Measurements from ENCODE around the gene ADAT3. TPM values are rescaled to one million over a fixed set of nuclear protein-coding genes. Genes with fewer than 3 reads are reported as not detected.

ADAT3 gene
- total RNA-seq, 2 experiments from 2014 or later: 7.9 to 16.4 TPM

GRCh38 chr19:1871630-1872029 is 33.6 kb upstream of the ADAT3 start:
- H2AFZ ChIP-seq (ENCODE audit: low read length): no peak overlapping the region
- intact Hi-C loops (cut with micrococcal nuclease; ENCODE audit: unreplicated experiment): no loop called here
- POLR2A ChIA-PET: no interaction called here
- CTCF ChIA-PET (ENCODE audit: unreplicated experiment): no interaction called here
- peaks cover 63% of the 10 kb centered on the region for H3K36me3 ChIP-seq (ENCODE audit: insufficient read depth, low read length)
- peaks cover 19% of the 10 kb centered on the region for H3K4me1 ChIP-seq (ENCODE audit: insufficient read depth, low read length, poor library complexity, severe bottlenecking)
- H3K79me2 ChIP-seq (ENCODE audit: insufficient read depth, low read depth, low read length): peaks cover 37% of the 10 kb centered on the region
- BruUV-seq (replicated peaks): no TSS peak
- no peak overlapping the region for H3K4me3 ChIP-seq (ENCODE audit: low read depth, low read length, poor library complexity, severe bottlenecking)
- H3K4me2 ChIP-seq (ENCODE audit: low read length): no peak overlapping the region
- no peaks in the 10 kb centered on the region for H3K9me3 ChIP-seq (ENCODE audit: low read length)
- DNase-seq (ENCODE audit: low spot score): no peak
- H3K9me2 ChIP-seq (ENCODE audit: insufficient read depth, low read length): no peaks in the 10 kb centered on the region
- no peak overlapping the region for H3K27ac ChIP-seq (ENCODE audit: low read depth, low read length, poor library complexity, severe bottlenecking)
- H4K20me1 ChIP-seq (ENCODE audit: insufficient read depth, low read length): peaks cover 13% of the 10 kb centered on the region
- TF ChIP-seq CTCF (conservative IDR thresholded peaks at IDR 0.05; ENCODE audit: low read length) (no peak), EZH2phosphoT487 (IDR thresholded peaks at IDR 0.05; ENCODE audit: borderline replicate concordance, low read depth, low read length) (no peak)

GRCh38 chr19:1872807-1873523 is 32.2 kb upstream of the ADAT3 start:
- Histone ChIP-seq H2AFZ (ENCODE audit: low read length) (no peak overlapping the region), H3K4me3 (ENCODE audit: low read depth, low read length, poor library complexity, severe bottlenecking) (no peak overlapping the region), H3K27ac (ENCODE audit: low read depth, low read length, poor library complexity, severe bottlenecking) (no peak overlapping the region), H3K4me1 (ENCODE audit: insufficient read depth, low read length, poor library complexity, severe bottlenecking) (peaks cover 20% of the 10 kb centered on the region), H3K79me2 (ENCODE audit: insufficient read depth, low read depth, low read length) (peaks cover 37% of the 10 kb centered on the region), H3K36me3 (ENCODE audit: insufficient read depth, low read length) (peaks cover 57% of the 10 kb centered on the region), H4K20me1 (ENCODE audit: insufficient read depth, low read length) (peaks cover 13% of the 10 kb centered on the region), H3K9me3 (ENCODE audit: low read length) (no peaks in the 10 kb centered on the region), H3K4me2 (ENCODE audit: low read length) (no peak overlapping the region), H3K9me2 (ENCODE audit: insufficient read depth, low read length) (no peaks in the 10 kb centered on the region)
- no peak for DNase-seq (ENCODE audit: low spot score)
- ChIA-PET CTCF (ENCODE audit: unreplicated experiment) (no interaction called here), POLR2A (interaction anchor here (0.5 kb wide), 1 partner anchor 29 kb away, joined by 3 read pairs; no protein-coding TSS in a partner anchor)
- intact Hi-C loops (cut with micrococcal nuclease; ENCODE audit: unreplicated experiment): no loop called here
- BruUV-seq (replicated peaks): no TSS peak
- TF ChIP-seq CTCF (conservative IDR thresholded peaks at IDR 0.05; ENCODE audit: low read length) (no peak), EZH2phosphoT487 (IDR thresholded peaks at IDR 0.05; ENCODE audit: borderline replicate concordance, low read depth, low read length) (no peak)

Data from OCI-LY7 (cell line).